Stimulated activated CD4-positive, alpha-beta T cell treated with anti-CD3 and anti-CD28 coated beads, TNF-alpha, amount 100 ng/mL, for 24 hours (primary cell): ENCODE measurements around the gene RELT.

Experiments used
- DNase-seq, 3 experiments: peaks; one replicate each; pipeline ENCODE4 v3.0.0-alpha.2; 2020; ENCODE audit warnings: low read depth in 3 of 3

The RELT gene

GRCh38 chr11:73347067-73347466, 29.1 kb upstream of the RELT start:
- no peak for DNase-seq

DNA sequence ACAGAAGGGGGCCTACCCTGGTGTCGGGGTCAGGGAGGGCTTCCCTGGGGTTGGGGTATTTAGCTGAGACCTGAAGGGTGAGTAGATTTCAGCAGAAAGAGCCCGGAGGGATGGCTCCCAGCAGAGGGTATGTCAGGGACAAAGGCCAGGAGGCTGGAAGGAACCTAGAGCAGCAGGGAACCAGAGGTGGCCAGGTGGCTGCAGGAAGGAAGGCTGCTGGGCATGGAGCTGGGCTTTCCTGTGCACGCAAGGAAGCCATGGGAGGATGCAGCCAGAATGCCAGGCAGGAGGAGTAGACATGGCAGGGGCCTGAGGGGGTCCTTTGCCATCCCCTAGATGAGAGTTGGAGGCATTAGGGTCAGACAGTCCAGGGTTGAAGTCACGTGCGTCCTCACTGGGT, 27.4 kb upstream of the RELT start:
- no peak for DNase-seq

DNA sequence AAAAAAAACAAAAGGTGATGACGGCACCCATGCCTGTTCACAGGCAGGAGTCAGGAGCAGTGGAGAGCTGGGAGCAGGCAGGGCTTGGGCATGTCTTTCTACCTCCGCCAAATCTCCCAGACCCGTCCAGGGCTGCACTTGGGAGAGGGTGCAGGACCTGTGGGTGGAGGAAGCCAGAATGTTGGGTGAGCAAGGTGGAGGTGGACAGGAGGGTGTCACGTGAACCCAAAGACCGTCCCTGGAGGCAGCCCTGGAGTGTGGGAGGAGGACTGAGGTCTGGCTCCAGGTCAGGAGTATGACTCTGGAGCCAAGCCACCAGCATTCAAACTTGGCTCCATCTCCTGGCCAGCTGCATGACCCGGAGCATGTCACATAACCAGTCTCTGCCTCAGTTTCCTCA, 26.6 kb upstream of the RELT start:
- DNase-seq = no peak

GRCh38 chr11:73350908-73351636, 25.1 kb upstream of the RELT start:
- peak; percentile 12 to 35 (median 32) for DNase-seq

GRCh38 chr11:73353422-73353821, 22.8 kb upstream of the RELT start:
- DNase-seq = no peak

- no peak for DNase-seq
These were observed 21.1 kb upstream of the RELT start for GRCh38 chr11:73355109-73355508.

- no peak for DNase-seq
These were observed 19.0 kb upstream of the RELT start for GRCh38 chr11:73356979-73357860.

DNA sequence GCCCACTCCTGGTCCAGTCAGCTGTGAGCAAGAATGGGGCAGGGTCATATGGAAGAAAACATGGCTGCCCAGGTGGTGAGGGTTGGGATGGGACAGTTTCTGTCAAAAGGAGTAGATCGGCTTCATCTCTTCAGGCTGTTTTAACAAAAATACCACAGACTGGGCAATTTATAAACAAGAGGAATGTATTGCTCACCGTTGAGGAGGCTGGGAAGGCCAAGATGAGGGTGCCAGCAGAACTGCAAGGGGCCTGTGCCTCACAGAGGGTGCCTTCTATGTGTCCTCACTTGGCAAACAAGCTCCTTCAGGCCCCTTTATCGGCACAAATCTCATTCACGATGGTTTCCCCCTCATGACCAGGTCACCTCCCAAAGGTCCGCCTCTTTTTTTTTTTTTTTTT, 18.1 kb upstream of the RELT start:
- DNase-seq = no peak

- DNase-seq = no peak
These were observed 16.9 kb upstream of the RELT start for GRCh38 chr11:73359341-73359740.

DNA sequence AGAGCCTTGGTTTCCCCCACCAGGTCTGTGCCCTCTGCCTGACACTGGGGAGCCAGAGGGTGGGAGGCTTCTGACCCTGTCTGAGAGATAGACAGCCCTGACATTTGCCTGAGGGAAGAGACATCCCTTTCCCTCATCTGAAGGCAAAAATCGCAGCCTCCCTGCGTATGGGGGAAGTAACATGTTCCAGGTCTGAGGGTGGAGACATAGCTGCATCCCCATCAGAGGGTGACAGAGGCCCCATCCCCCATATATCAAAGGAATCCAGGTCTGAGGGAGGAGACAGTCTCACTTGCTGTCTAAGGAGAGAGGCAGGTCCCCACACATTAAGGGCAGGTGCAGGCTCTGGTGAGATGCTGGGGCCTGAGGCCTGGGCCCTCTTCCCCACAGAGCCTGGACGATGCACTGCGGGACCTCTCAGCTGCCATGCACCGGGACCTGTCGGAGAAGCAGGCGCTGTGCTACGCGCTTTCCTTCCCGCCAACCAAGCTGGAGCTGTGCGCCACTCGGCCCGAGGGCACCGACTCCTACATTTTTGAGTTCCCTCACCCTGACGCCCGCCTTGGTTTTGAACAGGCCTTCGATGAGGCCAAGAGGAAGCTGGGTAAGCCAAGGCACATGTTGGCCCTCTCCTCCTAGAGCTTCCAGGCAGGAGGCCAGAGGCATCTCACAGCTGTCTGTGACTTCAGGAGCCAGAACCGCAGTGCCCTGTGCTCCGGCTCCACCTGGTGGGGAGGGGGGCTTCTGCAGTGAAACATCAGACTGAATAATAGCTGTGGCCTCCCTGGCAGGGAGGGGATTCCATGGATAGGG, 16.1 kb upstream of the RELT start:
- peak in 2 of 3 experiments; percentile 21 to 28 for DNase-seq

DNA sequence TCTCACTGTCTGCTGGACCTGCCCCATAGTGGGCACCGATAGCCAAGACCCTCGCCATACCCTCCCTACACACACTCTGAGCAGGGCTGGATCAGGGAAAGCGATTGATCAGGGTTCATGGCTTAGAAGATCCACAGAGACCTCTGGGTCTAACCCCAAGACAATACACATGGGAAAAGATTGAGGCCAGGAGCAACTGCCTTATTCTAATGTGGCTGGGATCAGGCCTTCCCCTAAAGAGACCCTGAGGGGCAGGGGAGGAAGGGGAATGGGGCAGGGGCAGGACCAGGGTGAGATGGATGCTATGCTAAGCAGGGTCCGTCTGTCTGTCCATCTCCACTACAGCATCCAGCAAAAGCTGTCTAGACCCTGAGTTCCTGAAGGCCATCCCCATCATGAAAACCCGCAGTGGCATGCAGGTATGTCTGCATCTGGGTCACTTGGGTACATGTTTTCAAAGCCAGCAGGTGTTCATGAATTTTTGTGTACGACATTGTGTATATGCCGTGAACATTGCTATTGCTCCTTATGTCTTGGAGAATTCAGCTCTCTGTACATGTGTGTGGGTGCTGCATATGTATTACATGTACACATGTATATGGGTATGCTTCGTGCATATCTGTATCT, 15.3 kb upstream of the RELT start:
- DNase-seq = no peak

DNA sequence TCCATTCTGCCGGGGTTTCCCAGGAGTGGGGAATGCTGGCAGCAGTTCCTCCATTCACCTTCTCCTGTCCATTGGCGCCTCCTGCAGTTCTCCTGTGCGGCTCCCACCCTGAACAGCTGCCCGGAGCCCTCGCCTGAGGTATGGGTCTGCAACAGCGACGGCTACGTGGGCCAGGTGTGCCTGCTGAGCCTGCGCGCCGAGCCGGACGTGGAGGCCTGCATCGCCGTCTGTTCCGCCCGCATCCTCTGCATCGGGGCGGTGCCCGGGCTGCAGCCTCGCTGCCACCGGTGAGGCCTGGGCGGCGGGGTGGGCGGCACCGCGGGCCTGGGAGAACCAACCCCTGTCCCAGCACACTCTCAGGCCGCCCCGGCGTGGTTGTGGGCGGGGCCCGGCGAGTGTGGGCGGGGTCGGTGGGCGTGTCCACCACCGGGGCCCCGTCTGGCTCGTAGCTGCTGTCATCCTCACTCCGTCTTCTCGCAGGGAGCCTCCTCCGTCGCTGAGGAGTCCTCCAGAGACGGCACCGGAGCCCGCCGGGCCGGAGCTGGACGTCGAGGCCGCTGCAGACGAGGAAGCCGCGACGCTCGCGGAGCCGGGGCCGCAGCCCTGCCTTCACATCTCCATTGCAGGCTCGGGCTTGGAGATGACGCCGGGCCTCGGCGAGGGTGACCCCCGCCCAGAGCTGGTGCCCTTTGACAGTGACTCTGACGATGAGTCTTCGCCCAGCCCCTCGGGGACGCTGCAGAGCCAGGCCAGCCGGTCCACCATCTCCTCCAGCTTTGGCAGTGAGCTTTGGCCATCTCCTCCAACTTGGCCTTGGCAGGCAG, 14.0 kb upstream of the RELT start:
- no peak for DNase-seq

DNA sequence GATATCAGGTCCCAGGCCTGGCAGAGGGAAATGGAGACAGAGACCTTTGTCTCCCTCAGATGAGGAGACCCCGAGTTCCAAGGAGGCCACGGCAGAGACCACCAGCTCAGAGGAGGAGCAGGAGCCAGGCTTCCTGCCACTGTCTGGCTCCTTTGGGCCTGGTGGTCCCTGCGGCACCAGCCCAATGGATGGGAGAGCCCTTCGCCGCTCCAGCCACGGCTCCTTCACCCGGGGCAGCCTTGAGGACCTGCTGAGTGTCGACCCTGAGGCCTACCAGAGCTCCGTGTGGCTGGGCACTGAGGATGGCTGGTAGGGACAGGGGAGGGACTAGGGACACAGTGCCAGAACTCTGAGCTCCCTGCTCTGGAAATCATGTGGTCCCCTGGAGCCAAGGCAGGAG, 13.1 kb upstream of the RELT start:
- DNase-seq = no peak

DNA sequence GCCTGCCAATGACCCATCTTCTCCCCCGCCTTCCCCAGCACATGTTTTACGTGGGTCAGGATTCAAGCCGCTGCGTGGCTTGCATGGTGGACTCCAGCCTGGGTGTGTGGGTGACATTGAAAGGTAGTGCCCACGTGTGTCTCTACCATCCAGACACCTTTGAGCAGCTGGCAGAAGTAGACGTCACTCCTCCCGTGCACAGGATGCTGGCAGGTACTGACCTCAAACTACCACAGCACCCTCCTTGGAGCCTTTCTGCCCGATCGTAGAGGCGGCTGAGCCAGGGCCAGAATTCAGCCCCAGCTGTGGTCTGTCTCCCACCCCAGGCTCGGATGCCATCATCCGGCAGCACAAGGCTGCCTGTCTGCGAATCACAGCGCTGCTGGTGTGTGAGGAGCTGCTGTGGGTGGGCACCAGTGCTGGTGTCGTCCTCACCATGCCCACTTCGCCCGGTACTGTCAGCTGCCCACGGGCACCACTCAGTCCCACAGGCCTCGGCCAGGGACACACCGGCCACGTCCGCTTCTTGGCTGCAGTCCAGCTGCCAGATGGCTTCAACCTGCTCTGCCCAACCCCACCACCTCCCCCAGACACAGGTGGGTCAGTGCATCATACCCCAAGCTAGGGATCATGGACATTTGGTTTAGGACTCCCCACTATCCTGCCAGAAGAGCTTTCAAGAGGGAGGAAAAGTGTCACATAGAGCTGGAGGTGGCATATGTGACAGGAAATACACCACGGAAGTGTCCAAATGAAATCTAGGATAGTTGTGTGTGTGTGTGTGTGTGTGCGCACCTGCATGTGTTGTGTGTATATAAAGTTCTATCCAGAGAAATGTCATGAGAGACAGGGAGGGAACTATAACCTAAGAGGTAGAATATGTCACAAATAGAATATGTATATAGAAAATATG, 10.6 kb upstream of the RELT start:
- DNase-seq = no peak

DNA sequence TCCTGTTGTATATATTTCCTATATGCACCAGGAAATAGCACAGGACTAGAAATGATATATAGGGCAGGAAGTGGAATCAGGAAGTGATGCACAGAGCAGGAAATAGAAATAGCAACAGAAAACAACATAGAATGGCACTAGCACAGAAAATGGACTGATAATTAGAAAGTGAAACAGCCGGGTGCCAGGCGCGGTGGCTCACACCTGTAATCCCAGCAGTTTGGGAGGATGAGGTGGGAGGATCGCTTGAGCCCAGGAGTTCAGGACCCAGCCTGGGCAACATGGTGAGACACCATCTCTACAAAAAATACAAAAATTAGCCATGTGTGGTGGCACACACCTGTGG, 10.0 kb upstream of the RELT start:
- DNase-seq = no peak

- no peak for DNase-seq
These were observed 9.2 kb upstream of the RELT start for GRCh38 chr11:73366953-73367352.

DNA sequence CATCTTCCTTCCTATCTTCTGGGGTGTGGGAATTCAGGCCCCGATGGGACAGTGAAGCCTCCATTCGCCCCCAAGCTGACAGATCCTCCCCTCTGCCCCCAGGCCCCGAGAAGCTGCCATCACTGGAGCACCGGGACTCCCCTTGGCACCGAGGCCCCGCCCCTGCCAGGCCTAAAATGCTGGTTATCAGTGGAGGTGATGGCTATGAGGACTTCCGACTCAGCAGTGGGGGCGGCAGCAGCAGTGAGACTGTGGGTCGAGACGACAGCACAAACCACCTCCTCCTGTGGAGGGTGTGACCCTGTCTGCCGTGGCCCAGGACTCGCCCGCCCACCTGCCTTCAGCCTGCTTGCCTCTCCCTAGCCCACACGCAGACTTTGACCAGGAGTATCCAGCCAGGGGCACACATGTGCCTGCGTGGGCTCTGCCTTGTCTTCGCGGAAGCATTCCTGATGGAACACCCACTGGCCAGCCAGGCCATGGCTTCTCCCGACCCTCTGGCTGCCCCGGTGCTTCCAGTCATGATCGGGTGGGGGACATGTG, 8.6 kb upstream of the RELT start:
- DNase-seq = no peak

- no peak for DNase-seq
These were observed 3.7 kb upstream of the RELT start for GRCh38 chr11:73372375-73372993.

DNA sequence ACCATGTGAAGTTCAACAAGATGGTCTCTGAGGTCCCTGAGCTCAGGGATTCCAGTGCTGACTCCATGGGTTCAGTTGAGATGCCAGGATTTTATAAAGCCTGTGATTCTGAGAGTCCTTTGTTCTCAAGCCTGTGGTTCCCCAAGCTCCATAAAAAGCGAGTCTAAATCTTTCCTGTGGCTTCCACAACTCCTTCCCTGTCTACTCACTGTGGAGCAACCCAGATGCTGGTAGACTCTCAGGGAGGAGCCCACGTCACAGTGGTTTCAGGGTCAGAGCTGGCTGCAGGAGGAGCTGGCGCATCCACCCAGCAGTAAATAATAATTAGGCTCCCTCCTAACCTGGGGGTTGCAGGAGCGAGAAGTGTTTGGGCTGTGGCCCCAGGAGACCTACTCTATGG, 2.0 kb upstream of the RELT start:
- no peak for DNase-seq
